ENCODE data around the gene IFITM1.
A peak's percentile ranks its signal among the peaks of the same experiment; 100 is the strongest.
"Not testable (repeated sequence)": the region's sequence is repeated elsewhere in the genome, so short reads cannot be mapped to it uniquely, and the experiment has no call there.

Gene IFITM1

GRCh38 chr11:282630-283360 is 31.0 kb upstream of the IFITM1 start:
- no peak for DNase-seq

- no peak for DNase-seq
These were observed 30.3 kb upstream of the IFITM1 start for GRCh38 chr11:283405-284104.

GRCh38 chr11:284105-285020 is 29.5 kb upstream of the IFITM1 start:
- DNase-seq = no peak

- no peak for DNase-seq
These were observed 28.6 kb upstream of the IFITM1 start for GRCh38 chr11:285021-285893.

- DNase-seq = no peak
These were observed 28.0 kb upstream of the IFITM1 start for GRCh38 chr11:285894-286220.

GRCh38 chr11:286977-287820 is 26.6 kb upstream of the IFITM1 start:
- DNase-seq = not testable (repeated sequence)

GRCh38 chr11:287821-288477 is 25.9 kb upstream of the IFITM1 start:
- no peak for DNase-seq

- DNase-seq = peak; percentile 65
These were observed 25.1 kb upstream of the IFITM1 start, which contains the start of gene PGGHG for GRCh38 chr11:288478-289397. TSS of gene PGGHG (plus strand) at chr11:289126. CDS start at chr11:289817, 691 bp downstream.

- no peak for DNase-seq
These were observed 24.5 kb upstream of the IFITM1 start for GRCh38 chr11:289398-289711.

GRCh38 chr11:289712-290620 is 23.9 kb upstream of the IFITM1 start:
- no peak for DNase-seq

- DNase-seq = no peak
These were observed 23.1 kb upstream of the IFITM1 start for GRCh38 chr11:290621-291231.

- no peak for DNase-seq
These were observed 22.3 kb upstream of the IFITM1 start for GRCh38 chr11:291281-292210.

GRCh38 chr11:292211-293121 is 21.4 kb upstream of the IFITM1 start:
- no peak for DNase-seq

GRCh38 chr11:293271-293851 is 20.5 kb upstream of the IFITM1 start:
- DNase-seq = no peak

- no peak for DNase-seq
These were observed 19.8 kb upstream of the IFITM1 start for GRCh38 chr11:293852-294661.
